IMR-90 (cell line): ENCODE measurements around the gene LRRC47. TPM values are rescaled to one million over a fixed set of nuclear protein-coding genes. Genes with fewer than 3 reads are reported as not detected.

ENCODE experiments used
- ATAC-seq: fragments of 200-7000 bp; cut with Tn5 transposase; 2 replicates; pipeline ENCODE4 v1.9.1; 2020; ENCODE audit warnings: low read depth, mild to moderate bottlenecking, moderate library complexity
- BruUV-seq: library from RNA; stranded (reverse); fragments of 400-500 nt; replicated peaks from 2 replicates; lab custom pipeline; 2021; lab: Mats Ljungman, UMichigan
- CTCF ChIA-PET: fragments of 300-600 bp; formaldehyde crosslinking; extraction: SDS; loops from one replicate; lab custom pipeline; 2021; ENCODE audit warnings: antibody characterized with exemption; lab: Yijun Ruan, JAX
- POLR2A ChIA-PET: fragments of 300-600 bp; sonication (Branson Sonifier 250); formaldehyde crosslinking; loops from one replicate; lab custom pipeline; 2022; ENCODE audit warnings: antibody characterized with exemption; ENCODE audit not compliant: unreplicated experiment; lab: Charles Lee
- DNase-seq: peaks from one replicate; pipeline ENCODE4 v3.0.0; 2013
- H2AFZ ChIP-seq: replicated peaks from 2 replicates; pipeline ENCODE3; 2013; ENCODE audit warnings: low read length, mild to moderate bottlenecking; ENCODE audit not compliant: poor library complexity
- H2AK5ac ChIP-seq: 2 replicates; pipeline ENCODE4 v1.6.1; 2013; ENCODE audit warnings: low read depth, low read length, inconsistent platforms
- H2AK9ac ChIP-seq: replicated peaks from 2 replicates; pipeline ENCODE3; 2013; ENCODE audit warnings: mild to moderate bottlenecking, low read depth, low read length, moderate library complexity; ENCODE audit not compliant: poor library complexity
- H2BK120ac ChIP-seq: 2 replicates; pipeline ENCODE4 v1.6.1; 2013; ENCODE audit warnings: low read depth, low read length, inconsistent platforms
- H2BK15ac ChIP-seq: 3 replicates; pipeline ENCODE4 v1.6.1; 2013; ENCODE audit warnings: low read depth, low read length, inconsistent platforms
- H2BK20ac ChIP-seq: 2 replicates; pipeline ENCODE4 v1.6.1; 2013; ENCODE audit warnings: low read depth, mild to moderate bottlenecking, inconsistent platforms, low read length, moderate library complexity
- H2BK5ac ChIP-seq: 2 replicates; pipeline ENCODE4 v1.6.1; 2013; ENCODE audit warnings: mild to moderate bottlenecking, low read depth, low read length, inconsistent platforms; ENCODE audit not compliant: poor library complexity, severe bottlenecking
- H3K14ac ChIP-seq: replicated peaks from 2 replicates; pipeline ENCODE4 v1.6.1; 2013; ENCODE audit warnings: low read depth, low read length, inconsistent platforms
- H3K18ac ChIP-seq: 2 replicates; pipeline ENCODE4 v1.6.1; 2013; ENCODE audit warnings: low read depth, low read length, control low read depth
- H3K23ac ChIP-seq: 2 replicates; pipeline ENCODE4 v1.6.1; 2013; ENCODE audit warnings: low read depth, low read length, inconsistent platforms
- H3K27ac ChIP-seq: 2 replicates; pipeline ENCODE4 v1.5.1; 2013; ENCODE audit warnings: mild to moderate bottlenecking, control low read depth, low read length; ENCODE audit not compliant: insufficient read depth
- H3K27me3 ChIP-seq: 2 replicates; pipeline ENCODE4 v1.6.1; 2013; ENCODE audit warnings: low read length; ENCODE audit not compliant: control insufficient read depth, insufficient read depth
- H3K36me3 ChIP-seq: 2 replicates; pipeline ENCODE4 v1.6.1; 2013; ENCODE audit warnings: low read length, mixed read lengths; ENCODE audit not compliant: control insufficient read depth, insufficient read depth
- H3K4ac ChIP-seq: 2 replicates; pipeline ENCODE4 v1.6.1; 2013; ENCODE audit warnings: low read depth, low read length, inconsistent platforms
- H3K4me1 ChIP-seq: 2 replicates; pipeline ENCODE4 v1.6.1; 2013; ENCODE audit warnings: low read length, mixed read lengths; ENCODE audit not compliant: control insufficient read depth, insufficient read depth
- H3K4me2 ChIP-seq: 2 replicates; pipeline ENCODE4 v1.6.1; 2013; ENCODE audit warnings: low read depth, mild to moderate bottlenecking, control low read depth, low read length, moderate library complexity
- H3K4me3 ChIP-seq: 2 replicates; pipeline ENCODE4 v1.5.1; 2013; ENCODE audit warnings: low read depth, mild to moderate bottlenecking, control low read depth, low read length, moderate library complexity; ENCODE audit not compliant: insufficient read depth
- H3K56ac ChIP-seq: 2 replicates; pipeline ENCODE4 v1.6.1; 2013; ENCODE audit warnings: low read length, inconsistent platforms; ENCODE audit not compliant: insufficient read depth; ENCODE audit errors: extremely low read depth
- H3K79me1 ChIP-seq, 2 experiments: 2 replicates each; pipeline ENCODE4 v1.6.1; 2013; ENCODE audit warnings: low read length in 2 of 2, inconsistent platforms in 1 of 2, low read depth in 1 of 2
- H3K9ac ChIP-seq: 2 replicates; pipeline ENCODE4 v1.6.1; 2013; ENCODE audit warnings: low read depth, low read length, control low read depth
- H3K9me1 ChIP-seq: 2 replicates; pipeline ENCODE4 v1.6.1; 2013; ENCODE audit warnings: low read length, inconsistent platforms; ENCODE audit not compliant: insufficient read depth
- H3K9me3 ChIP-seq: 2 replicates; pipeline ENCODE4 v1.6.1; 2013; ENCODE audit warnings: low read length; ENCODE audit not compliant: control insufficient read depth, insufficient read depth
- H4K20me1 ChIP-seq: 2 replicates; pipeline ENCODE4 v1.6.1; 2013; ENCODE audit warnings: low read length, inconsistent platforms; ENCODE audit not compliant: insufficient read depth
- H4K5ac ChIP-seq: 2 replicates; pipeline ENCODE4 v1.6.1; 2013; ENCODE audit warnings: mild to moderate bottlenecking, low read depth, low read length, control low read depth
- H4K8ac ChIP-seq, 2 experiments: 2 replicates each; pipeline ENCODE4 v1.6.1; 2013; ENCODE audit warnings: low read depth in 2 of 2, low read length in 2 of 2, control low read depth in 1 of 2, inconsistent platforms in 1 of 2
- H4K91ac ChIP-seq: 2 replicates; pipeline ENCODE4 v1.6.1; 2013; ENCODE audit warnings: low read depth, low read length, inconsistent platforms; ENCODE audit not compliant: insufficient read depth
- BHLHE40 ChIP-seq: fragments of 150-350 bp; IDR thresholded peaks from 2 replicates; pipeline ENCODE4 v1.6.1; 2016; ENCODE audit warnings: mild to moderate bottlenecking, low read depth, low read length
- CEBPB ChIP-seq: IDR thresholded peaks from 2 replicates; pipeline ENCODE4 v1.6.1; 2012; ENCODE audit warnings: low read depth, low read length, improper control_type of control experiment
- CHD1 ChIP-seq: IDR thresholded peaks from 2 replicates; pipeline ENCODE4 v1.6.1; 2012; ENCODE audit warnings: low read depth, low read length, improper control_type of control experiment
- CTCF ChIP-seq: conservative IDR thresholded peaks from 2 replicates; pipeline ENCODE4 v1.5.1; 2012; ENCODE audit warnings: mild to moderate bottlenecking, low read depth, low read length, improper control_type of control experiment
- ELK1 ChIP-seq: fragments of 150-350 bp; IDR thresholded peaks from 2 replicates; pipeline ENCODE4 v1.6.1; 2016; ENCODE audit warnings: low read depth, mild to moderate bottlenecking, low read length, moderate library complexity, borderline replicate concordance
- FOS ChIP-seq: fragments of 150-350 bp; IDR thresholded peaks from 2 replicates; pipeline ENCODE4 v1.6.1; 2016; ENCODE audit warnings: low read depth, low read length
- MAFK ChIP-seq: IDR thresholded peaks from 2 replicates; pipeline ENCODE4 v1.6.1; 2012; ENCODE audit warnings: low read depth, low read length, improper control_type of control experiment
- MAZ ChIP-seq: IDR thresholded peaks from 2 replicates; pipeline ENCODE4 v1.6.1; 2012; ENCODE audit warnings: low read depth, mild to moderate bottlenecking, low read length, improper control_type of control experiment, moderate library complexity, borderline replicate concordance
- MXI1 ChIP-seq: IDR thresholded peaks from 2 replicates; pipeline ENCODE4 v1.6.1; 2012; ENCODE audit warnings: low read depth, mild to moderate bottlenecking, low read length, moderate library complexity, borderline replicate concordance
- NFE2L2 ChIP-seq: fragments of 150-350 bp; IDR thresholded peaks from 2 replicates; pipeline ENCODE4 v1.6.1; 2016; ENCODE audit warnings: low read depth, mild to moderate bottlenecking, low read length
- POLR2A ChIP-seq: IDR thresholded peaks from 2 replicates; pipeline ENCODE4 v1.6.1; 2012; ENCODE audit warnings: mild to moderate bottlenecking, low read depth, low read length
- RAD21 ChIP-seq: IDR thresholded peaks from 2 replicates; pipeline ENCODE4 v1.6.1; 2012; ENCODE audit warnings: low read length, improper control_type of control experiment
- RCOR1 ChIP-seq: IDR thresholded peaks from 2 replicates; pipeline ENCODE4 v1.6.1; 2012; ENCODE audit warnings: mild to moderate bottlenecking, low read length, improper control_type of control experiment; ENCODE audit not compliant: insufficient replicate concordance
- RFX5 ChIP-seq: IDR thresholded peaks from 2 replicates; pipeline ENCODE4 v1.8.0; 2012; ENCODE audit warnings: low read depth, mild to moderate bottlenecking, low read length, moderate library complexity
- SMC3 ChIP-seq: fragments of 150-350 bp; IDR thresholded peaks from 2 replicates; pipeline ENCODE4 v1.6.1; 2016; ENCODE audit warnings: low read depth, mild to moderate bottlenecking, antibody characterized with exemption, low read length, moderate library complexity
- USF2 ChIP-seq: fragments of 150-350 bp; IDR thresholded peaks from 2 replicates; pipeline ENCODE4 v1.6.1; 2017; ENCODE audit warnings: mild to moderate bottlenecking, antibody characterized with exemption, low read length, low read depth
- WGBS, 2 experiments: methylation state at CpG; one replicate each; pipeline versions ENCODE4 v1.1.5 to v1.1.7; 2013; ENCODE audit warnings: missing lambda C conversion rate in 2 of 2; ENCODE audit not compliant: insufficient read length in 1 of 2; ENCODE audit errors: extremely low coverage in 2 of 2; 5-methylcytosine and 5-hydroxymethylcytosine counted together
- dilution Hi-C: fragments of 300-500 bp; cut with HindIII; formaldehyde crosslinking; loops from one replicate; pipeline ENCODE4 v1.14.3; 2018; ENCODE audit warnings: low sequenced_read_pairs; ENCODE audit not compliant: unreplicated experiment
- in situ Hi-C: fragments of 300-500 bp; cut with MboI; formaldehyde crosslinking; loops from 3 replicates; pipeline ENCODE4 v1.14.3; 2019; ENCODE audit warnings: low sequenced_read_pairs, inconsistent platforms, mixed read lengths
- intact Hi-C: fragments of 100-400 bp; cut with micrococcal nuclease; formaldehyde crosslinking; loops from 2 replicates; pipeline ENCODE4 v1.10.0; 2022
- polyA plus RNA-seq, 3 experiments: library from polyadenylated mRNA; depleted of rRNA; stranded (reverse); fragments of >200 nt; gene quantifications; 2 replicates each; pipeline ENCODE4 v1.2.3, GENCODE V29; 2012; ENCODE audit warnings: low replicate concordance in 1 of 3
- total RNA-seq: library from RNA; depleted of rRNA; stranded (reverse); fragments of >200 nt; gene quantifications from 2 replicates; pipeline ENCODE4 v1.2.3, GENCODE V29; 2012

Gene LRRC47
- total and polyA plus RNA-seq, 2 of the 4 experiments (the other 2 are of a cell fraction), result 15.2 to 19.7 TPM

- Histone ChIP-seq H3K4me1 (peaks cover 4% of the 10 kb centered on the region), H2BK15ac (no peak overlapping the region), H4K91ac (no peak overlapping the region), H2AK5ac (no peak overlapping the region), H3K9me3 (no peaks in the 10 kb centered on the region), H3K9me1 (0 out of 2 replicates have a peak, but pooled peaks cover under 1% of the 10 kb centered on the region), H3K18ac (no peak overlapping the region), H3K4ac (no peak overlapping the region), H3K36me3 (peaks cover 52% of the 10 kb centered on the region), H2AK9ac (no peak overlapping the region), H3K4me3 (no peak overlapping the region), H3K23ac (no peak overlapping the region), H4K5ac (no peak overlapping the region), H2BK5ac (no peak overlapping the region), H3K14ac (no peak overlapping the region), H4K20me1 (no peaks in the 10 kb centered on the region), H2BK20ac (no peak overlapping the region), H3K9ac (no peak overlapping the region), H3K79me1 (no peaks in the 10 kb centered on the region; a peak in 1 of 4 replicates), H3K4me2 (no peak overlapping the region), H2BK120ac (no peak overlapping the region), H3K56ac (no peak overlapping the region), H3K27ac (no peak overlapping the region), H2AFZ (no peak overlapping the region), H3K27me3 (no peaks in the 10 kb centered on the region), H4K8ac (no peak overlapping the region)
- DNase-seq (no peak), ATAC-seq (no peak)
- dilution Hi-C loops (no loop called here), in situ Hi-C loops (no loop called here), intact Hi-C loops (no loop called here)
- 100% methylated on average over 1 of the region's 21 CpGs; no CpG with 5 or more reads in 1 of the 2 experiments for WGBS, 2 experiments
- TF ChIP-seq SMC3 (no peak), RCOR1 (no peak), USF2 (no peak), BHLHE40 (no peak), MXI1 (no peak), CTCF (no peak), RFX5 (no peak), MAZ (no peak), POLR2A (no peak), CEBPB (no peak), RAD21 (no peak), MAFK (no peak), ELK1 (no peak), FOS (no peak), NFE2L2 (no peak), CHD1 (no peak)
- ChIA-PET CTCF (no interaction called here), POLR2A (no interaction called here)
- no TSS peak for BruUV-seq
Observed at GRCh38 chr1:3780901-3781300, 15.4 kb downstream of the LRRC47 start.
